ENCODE results near the gene SETDB1.

Gene SETDB1

GRCh38 chr1:151012684-151013471, 86.7 kb downstream of the SETDB1 start:
- H3K4me2 ChIP-seq, result no peak overlapping the region
- no peaks in the 10 kb centered on the region for H3K79me2 ChIP-seq (ENCODE audit: insufficient read depth, low read depth)
- no peak overlapping the region for H3K27ac ChIP-seq
- no peaks in the 10 kb centered on the region for H4K20me1 ChIP-seq (ENCODE audit: insufficient read depth)
- H3K27me3 ChIP-seq (ENCODE audit: insufficient read depth, low read depth), result no peaks in the 10 kb centered on the region
- H3K9ac ChIP-seq, result no peak overlapping the region
- peaks cover 27% of the 10 kb centered on the region for H3K4me1 ChIP-seq (ENCODE audit: low read depth, poor library complexity, severe bottlenecking)
- H3K36me3 ChIP-seq (ENCODE audit: insufficient read depth), result no peaks in the 10 kb centered on the region
- no peak for TF ChIP-seq CTCF (conservative IDR thresholded peaks at IDR 0.05; ENCODE audit: low read depth, low read length)
- no peak overlapping the region for H3K4me3 ChIP-seq (IDR thresholded peaks at IDR 0.05; ENCODE audit: insufficient read depth, low read depth, low read length)
- no peak overlapping the region for H2AFZ ChIP-seq (ENCODE audit: low read depth)

- H3K4me2 ChIP-seq, result no peak overlapping the region
- TF ChIP-seq CTCF (conservative IDR thresholded peaks at IDR 0.05; ENCODE audit: low read depth, low read length), result no peak
- no peak overlapping the region for H3K4me3 ChIP-seq (IDR thresholded peaks at IDR 0.05; ENCODE audit: insufficient read depth, low read depth, low read length)
- H3K9ac ChIP-seq, result no peak overlapping the region
- H3K36me3 ChIP-seq (ENCODE audit: insufficient read depth), result no peaks in the 10 kb centered on the region
- H4K20me1 ChIP-seq (ENCODE audit: insufficient read depth), result no peaks in the 10 kb centered on the region
- no peaks in the 10 kb centered on the region for H3K79me2 ChIP-seq (ENCODE audit: insufficient read depth, low read depth)
- no peak overlapping the region for H3K27ac ChIP-seq
- no peaks in the 10 kb centered on the region for H3K27me3 ChIP-seq (ENCODE audit: insufficient read depth, low read depth)
- peaks cover 25% of the 10 kb centered on the region for H3K4me1 ChIP-seq (ENCODE audit: low read depth, poor library complexity, severe bottlenecking)
- no peak overlapping the region for H2AFZ ChIP-seq (ENCODE audit: low read depth)
Observed at GRCh38 chr1:151013518-151013917, 87.4 kb downstream of the SETDB1 start.

Data from KMS-11 (cell line).